ES-I3 (cell line): ENCODE results near the gene DKK3.

Source experiments
- H3K36me3 ChIP-seq: 2 replicates; pipeline ENCODE4 v1.6.1; 2013; ENCODE audit warnings: mild to moderate bottlenecking, low read length, control low read depth, moderate library complexity; ENCODE audit not compliant: insufficient read depth
- H3K4me1 ChIP-seq: 2 replicates; pipeline ENCODE4 v1.6.1; 2013; ENCODE audit warnings: mild to moderate bottlenecking, control low read depth, low read length; ENCODE audit not compliant: insufficient read depth
- H3K9ac ChIP-seq: 2 replicates; pipeline ENCODE4 v1.6.1; 2013; ENCODE audit warnings: low read depth, mild to moderate bottlenecking, low read length, moderate library complexity
- H3K9me3 ChIP-seq: 2 replicates; pipeline ENCODE4 v1.6.1; 2013; ENCODE audit warnings: mild to moderate bottlenecking, low read length, moderate library complexity; ENCODE audit not compliant: control insufficient read depth, insufficient read depth

DKK3 gene

GRCh38 chr11:11949482-11949881 is 58.9 kb downstream of the DKK3 start:
- Histone ChIP-seq H3K36me3 (peaks cover 3% of the 10 kb centered on the region), H3K4me1 (no peaks in the 10 kb centered on the region), H3K9ac (no peak overlapping the region), H3K9me3 (no peaks in the 10 kb centered on the region)

GRCh38 chr11:11948242-11948947 is 60.0 kb downstream of the DKK3 start:
- peaks cover 3% of the 10 kb centered on the region for H3K36me3 ChIP-seq
- H3K4me1 ChIP-seq: no peaks in the 10 kb centered on the region
- H3K9ac ChIP-seq: no peak overlapping the region
- H3K9me3 ChIP-seq: no peaks in the 10 kb centered on the region

GRCh38 chr11:11947825-11948224 is 60.6 kb downstream of the DKK3 start:
- Histone ChIP-seq H3K9ac (no peak overlapping the region), H3K4me1 (no peaks in the 10 kb centered on the region), H3K36me3 (peaks cover 3% of the 10 kb centered on the region), H3K9me3 (no peaks in the 10 kb centered on the region)

- H3K4me1 ChIP-seq: no peaks in the 10 kb centered on the region
- no peaks in the 10 kb centered on the region for H3K9me3 ChIP-seq
- peaks cover 3% of the 10 kb centered on the region for H3K36me3 ChIP-seq
- no peak overlapping the region for H3K9ac ChIP-seq
Observed at GRCh38 chr11:11946878-11947277, 61.5 kb downstream of the DKK3 start.

GRCh38 chr11:11946180-11946579 is 62.2 kb downstream of the DKK3 start:
- Histone ChIP-seq H3K36me3 (peaks cover 3% of the 10 kb centered on the region; the same call in 1 of the 2 replicates), H3K9ac (no peak overlapping the region), H3K4me1 (no peaks in the 10 kb centered on the region), H3K9me3 (no peaks in the 10 kb centered on the region)

GRCh38 chr11:11944444-11944843 is 64.0 kb downstream of the DKK3 start:
- H3K36me3 ChIP-seq: peaks cover 3% of the 10 kb centered on the region; the same call in 1 of the 2 replicates
- H3K9me3 ChIP-seq: no peaks in the 10 kb centered on the region
- H3K4me1 ChIP-seq: no peaks in the 10 kb centered on the region
- H3K9ac ChIP-seq: no peak overlapping the region

GRCh38 chr11:11942668-11943067 is 65.8 kb downstream of the DKK3 start:
- H3K36me3 ChIP-seq: peaks cover 3% of the 10 kb centered on the region; the same call in 1 of the 2 replicates
- H3K4me1 ChIP-seq: no peaks in the 10 kb centered on the region
- no peaks in the 10 kb centered on the region for H3K9me3 ChIP-seq
- H3K9ac ChIP-seq: no peak overlapping the region

GRCh38 chr11:11940551-11940950 is 67.9 kb downstream of the DKK3 start:
- H3K9ac ChIP-seq: no peak overlapping the region
- H3K36me3 ChIP-seq: no peaks in the 10 kb centered on the region
- H3K9me3 ChIP-seq: no peaks in the 10 kb centered on the region
- H3K4me1 ChIP-seq: no peaks in the 10 kb centered on the region

- no peaks in the 10 kb centered on the region for H3K9me3 ChIP-seq
- no peaks in the 10 kb centered on the region; the same call in 1 of the 2 replicates for H3K36me3 ChIP-seq
- no peak overlapping the region for H3K9ac ChIP-seq
Observed at GRCh38 chr11:11937957-11938356, 70.5 kb downstream of the DKK3 start.

GRCh38 chr11:11937433-11937832 is 71.0 kb downstream of the DKK3 start:
- no peaks in the 10 kb centered on the region for H3K4me1 ChIP-seq
- no peak overlapping the region for H3K9ac ChIP-seq
- H3K9me3 ChIP-seq: no peaks in the 10 kb centered on the region
- H3K36me3 ChIP-seq: no peaks in the 10 kb centered on the region; the same call in 1 of the 2 replicates

More at GRCh38 chr11:11937957-11938356, 70.5 kb downstream of the DKK3 start:
- no peaks in the 10 kb centered on the region for H3K4me1 ChIP-seq

- H3K36me3 ChIP-seq: no peaks in the 10 kb centered on the region; the same call in 1 of the 2 replicates
- no peaks in the 10 kb centered on the region for H3K4me1 ChIP-seq
- no peak overlapping the region for H3K9ac ChIP-seq
- no peaks in the 10 kb centered on the region for H3K9me3 ChIP-seq
Observed at GRCh38 chr11:11935536-11935935, 72.9 kb downstream of the DKK3 start.

- H3K4me1 ChIP-seq: no peaks in the 10 kb centered on the region
- no peak overlapping the region for H3K9ac ChIP-seq
- no peaks in the 10 kb centered on the region for H3K9me3 ChIP-seq
- H3K36me3 ChIP-seq: no peaks in the 10 kb centered on the region; the same call in 1 of the 2 replicates
Observed at GRCh38 chr11:11931461-11932055, 76.9 kb downstream of the DKK3 start.

- Histone ChIP-seq H3K4me1 (no peaks in the 10 kb centered on the region), H3K9me3 (no peaks in the 10 kb centered on the region), H3K9ac (no peak overlapping the region), H3K36me3 (no peaks in the 10 kb centered on the region; the same call in 1 of the 2 replicates)
Observed at GRCh38 chr11:11929920-11930319, 78.5 kb downstream of the DKK3 start.

- Histone ChIP-seq H3K9ac (no peak overlapping the region), H3K36me3 (no peaks in the 10 kb centered on the region), H3K4me1 (no peaks in the 10 kb centered on the region), H3K9me3 (no peaks in the 10 kb centered on the region)
Observed at GRCh38 chr11:11923828-11924227, 84.6 kb downstream of the DKK3 start.

- H3K4me1 ChIP-seq: no peaks in the 10 kb centered on the region; the same call in 1 of the 2 replicates
- no peaks in the 10 kb centered on the region for H3K36me3 ChIP-seq
- H3K9ac ChIP-seq: no peak overlapping the region
- H3K9me3 ChIP-seq: no peaks in the 10 kb centered on the region
Observed at GRCh38 chr11:11916981-11917399, 91.4 kb downstream of the DKK3 start.
